NCI-H524 treated with DMSO at 0.1 percent for 48 hours (cell line): ENCODE measurements around the gene THBD.
"Not testable (repeated sequence)": the region's sequence is repeated elsewhere in the genome, so short reads cannot be mapped to it uniquely, and the experiment has no call there.

ENCODE experiments used
- DNase-seq: peaks from one replicate; lab custom pipeline; 2025; lab: John Stamatoyannopoulos, UW

Gene THBD

GRCh38 chr20:23035731-23036130 is 13.7 kb downstream of the THBD start:
- DNase-seq = no peak

GRCh38 chr20:23034721-23035671 is 14.5 kb downstream of the THBD start, which contains the start of gene SSTR4:
Gene SSTR4 (plus strand): TSS chr20:23035312. CDS start chr20:23035484, 172 bp downstream.
- DNase-seq = no peak

GRCh38 chr20:23033918-23034317 is 15.6 kb downstream of the THBD start:
- no peak for DNase-seq

- DNase-seq = no peak
Measured at GRCh38 chr20:23032750-23033078, 16.8 kb downstream of the THBD start.

GRCh38 chr20:23032056-23032749 is 17.3 kb downstream of the THBD start:
- DNase-seq = no peak

- DNase-seq = no peak
Measured at GRCh38 chr20:23031346-23031745, 18.1 kb downstream of the THBD start.

- no peak for DNase-seq
Measured at GRCh38 chr20:23029324-23029723, 20.1 kb downstream of the THBD start.

- DNase-seq = no peak
Measured at GRCh38 chr20:23028392-23028791, 21.1 kb downstream of the THBD start.

- no peak for DNase-seq
Measured at GRCh38 chr20:23027721-23028120, 21.8 kb downstream of the THBD start.

GRCh38 chr20:23025503-23025902 is 24.0 kb downstream of the THBD start:
- not testable (repeated sequence) for DNase-seq

- DNase-seq = no peak
Measured at GRCh38 chr20:23024701-23025100, 24.8 kb downstream of the THBD start.

GRCh38 chr20:23023621-23024177 is 25.8 kb downstream of the THBD start:
- DNase-seq = no peak

- no peak for DNase-seq
Measured at GRCh38 chr20:23022849-23023248, 26.6 kb downstream of the THBD start.

GRCh38 chr20:23021951-23022350 is 27.5 kb downstream of the THBD start:
- no peak for DNase-seq

- no peak for DNase-seq
Measured at GRCh38 chr20:23021541-23021940, 27.9 kb downstream of the THBD start.

GRCh38 chr20:23020230-23021018 is 29.0 kb downstream of the THBD start:
- no peak for DNase-seq

- no peak for DNase-seq
Measured at GRCh38 chr20:23019403-23019802, 30.1 kb downstream of the THBD start.

- no peak for DNase-seq
Measured at GRCh38 chr20:23018941-23019340, 30.5 kb downstream of the THBD start.

- no peak for DNase-seq
Measured at GRCh38 chr20:23018432-23018831, 31.0 kb downstream of the THBD start.

- DNase-seq = no peak
Measured at GRCh38 chr20:23017516-23017915, 32.0 kb downstream of the THBD start.

- no peak for DNase-seq
Measured at GRCh38 chr20:23013429-23013828, 36.0 kb downstream of the THBD start.
